ENCODE measurements around the gene MRPL17.

Gene MRPL17

DNA sequence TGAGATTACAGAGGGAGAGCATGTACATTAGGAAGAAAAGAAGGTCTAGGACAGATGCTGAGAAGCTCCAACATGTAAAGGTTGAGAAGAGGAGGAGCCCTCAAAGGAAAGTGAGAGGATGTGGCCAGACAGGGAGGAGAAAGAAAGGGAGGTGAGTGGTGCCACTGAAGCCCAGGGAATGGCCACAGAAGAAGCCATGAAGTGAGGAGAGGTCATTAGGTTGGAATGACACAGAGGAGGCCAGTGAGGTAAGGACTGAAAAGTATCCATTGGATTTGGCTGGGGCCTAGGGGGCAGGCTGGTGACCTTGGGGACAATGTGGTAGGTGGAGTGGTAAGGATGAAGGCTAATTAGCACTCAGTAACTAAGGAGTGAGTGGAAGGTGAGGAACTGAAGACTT is 24.5 kb downstream of the MRPL17 start:
- TF ChIP-seq, protein P1, sequence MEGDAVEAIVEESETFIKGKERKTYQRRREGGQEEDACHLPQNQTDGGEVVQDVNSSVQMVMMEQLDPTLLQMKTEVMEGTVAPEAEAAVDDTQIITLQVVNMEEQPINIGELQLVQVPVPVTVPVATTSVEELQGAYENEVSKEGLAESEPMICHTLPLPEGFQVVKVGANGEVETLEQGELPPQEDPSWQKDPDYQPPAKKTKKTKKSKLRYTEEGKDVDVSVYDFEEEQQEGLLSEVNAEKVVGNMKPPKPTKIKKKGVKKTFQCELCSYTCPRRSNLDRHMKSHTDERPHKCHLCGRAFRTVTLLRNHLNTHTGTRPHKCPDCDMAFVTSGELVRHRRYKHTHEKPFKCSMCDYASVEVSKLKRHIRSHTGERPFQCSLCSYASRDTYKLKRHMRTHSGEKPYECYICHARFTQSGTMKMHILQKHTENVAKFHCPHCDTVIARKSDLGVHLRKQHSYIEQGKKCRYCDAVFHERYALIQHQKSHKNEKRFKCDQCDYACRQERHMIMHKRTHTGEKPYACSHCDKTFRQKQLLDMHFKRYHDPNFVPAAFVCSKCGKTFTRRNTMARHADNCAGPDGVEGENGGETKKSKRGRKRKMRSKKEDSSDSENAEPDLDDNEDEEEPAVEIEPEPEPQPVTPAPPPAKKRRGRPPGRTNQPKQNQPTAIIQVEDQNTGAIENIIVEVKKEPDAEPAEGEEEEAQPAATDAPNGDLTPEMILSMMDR (IDR thresholded peaks at IDR 0.05; ENCODE audit: insufficient read depth, low read depth, low read length, missing control alignments): no peak
- DNase-seq (ENCODE audit: low read depth): no peak
- H3K4me3 ChIP-seq (ENCODE audit: low read depth, low read length): no peak overlapping the region

DNA sequence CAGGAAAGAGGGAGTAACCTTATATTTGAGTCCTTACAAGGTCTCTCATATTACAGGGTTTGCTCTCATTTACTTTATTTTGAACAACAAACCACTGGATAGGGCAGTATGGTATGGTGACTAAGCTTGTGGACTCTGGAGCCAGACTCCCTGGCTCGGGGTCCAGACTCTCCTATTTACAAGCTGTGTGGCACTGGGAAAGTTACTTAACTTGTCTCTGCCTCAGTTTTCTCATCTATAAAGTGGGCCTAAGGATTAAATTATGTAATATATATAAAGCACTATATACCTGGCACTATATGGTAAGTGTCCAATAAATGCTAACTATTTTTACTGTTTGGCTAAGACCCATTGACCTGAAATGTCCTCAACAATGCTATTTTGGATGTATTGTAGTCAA is 25.8 kb downstream of the MRPL17 start:
- DNase-seq (ENCODE audit: low read depth): no peak
- TF ChIP-seq, protein P1 (IDR thresholded peaks at IDR 0.05; ENCODE audit: insufficient read depth, low read depth, low read length, missing control alignments): no peak

DNA sequence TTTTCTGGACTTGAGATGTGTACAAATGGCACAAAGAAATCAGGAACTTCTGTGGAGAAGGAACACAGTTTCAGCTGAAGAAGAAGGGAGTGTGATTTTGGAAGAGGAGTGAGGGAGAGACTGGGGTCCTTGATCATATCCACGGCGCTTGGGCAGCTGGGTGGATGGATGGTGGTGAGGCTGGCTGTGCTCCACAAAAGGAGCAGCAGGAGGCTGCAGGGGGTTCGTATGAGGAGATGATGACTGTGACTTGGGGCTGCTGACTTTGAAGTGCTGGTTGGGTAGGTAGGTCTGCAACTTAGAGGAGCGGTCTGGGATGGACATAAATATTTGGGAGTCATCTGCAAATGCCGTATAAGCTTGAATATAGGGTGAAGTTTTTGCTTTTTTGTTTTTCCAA is 26.2 kb downstream of the MRPL17 start:
- no peak for DNase-seq (ENCODE audit: low read depth)
- TF ChIP-seq, protein P1 (IDR thresholded peaks at IDR 0.05; ENCODE audit: insufficient read depth, low read depth, low read length, missing control alignments): no peak
- no peak overlapping the region for H3K4me3 ChIP-seq (ENCODE audit: low read depth, low read length)

More for the DNA sequence above, 25.8 kb downstream of the MRPL17 start:
- no peak overlapping the region for H3K4me3 ChIP-seq (ENCODE audit: low read depth, low read length)

- TF ChIP-seq, protein P1 (IDR thresholded peaks at IDR 0.05; ENCODE audit: insufficient read depth, low read depth, low read length, missing control alignments): no peak
- H3K4me3 ChIP-seq (ENCODE audit: low read depth, low read length): no peak overlapping the region
- DNase-seq (ENCODE audit: low read depth): no peak
Observed at GRCh38 chr11:6656584-6656915, 26.6 kb downstream of the MRPL17 start.

GRCh38 chr11:6655790-6656583 is 27.2 kb downstream of the MRPL17 start, which contains the start of gene DCHS1:
TSS of gene DCHS1 (minus strand) at chr11:6655809. CDS start at chr11:6641613, 14,196 bp downstream.
- no peak for DNase-seq (ENCODE audit: low read depth)
- H3K4me3 ChIP-seq (ENCODE audit: low read depth, low read length): no peak within 1 kb of the TSS
- TF ChIP-seq, protein P1 (IDR thresholded peaks at IDR 0.05; ENCODE audit: insufficient read depth, low read depth, low read length, missing control alignments): no peak

GRCh38 chr11:6655020-6655789 is 27.9 kb downstream of the MRPL17 start:
- no peak overlapping the region for H3K4me3 ChIP-seq (ENCODE audit: low read depth, low read length)
- DNase-seq (ENCODE audit: low read depth): no peak
- TF ChIP-seq, protein P1 (IDR thresholded peaks at IDR 0.05; ENCODE audit: insufficient read depth, low read depth, low read length, missing control alignments): no peak
